K562 (cell line): ENCODE measurements around the gene TPPP. TPM values are rescaled to one million over a fixed set of nuclear protein-coding genes. Genes with fewer than 3 reads are reported as not detected.

Experiments
- HDAC1 ChIP-seq, 2 experiments: fragments of 450-650 bp; IDR thresholded peaks; 2 replicates each; pipeline ENCODE4 v1.6.1; 2016 to 2017; ENCODE audit warnings: inconsistent platforms in 1 of 2, mild to moderate bottlenecking in 1 of 2, moderate library complexity in 1 of 2
- SAFB2 ChIP-seq: fragments of 200-400 bp; formaldehyde crosslinking; IDR thresholded peaks from 2 replicates; pipeline ENCODE4 v1.6.1; 2018; ENCODE audit warnings: borderline replicate concordance, low read length, low read depth, moderate library complexity; ENCODE audit not compliant: severe bottlenecking
- SREBF1 ChIP-seq: fragments of 150-350 bp; IDR thresholded peaks from 2 replicates; pipeline ENCODE4 v1.6.1; 2014; ENCODE audit warnings: antibody characterized with exemption, low read depth, low read length, borderline replicate concordance
- polyA plus RNA-seq, 8 experiments: library from polyadenylated mRNA; depleted of rRNA in 4 of 8; stranded (reverse) in 5 of 8; unstranded in 3 of 8; fragments of >200 nt; fragmentation: Nextera tagmentation in 2 of 8; fragmentation: Illumina TruSeq in 1 of 8; extraction: Ambion mirVana in 2 of 8; extraction: Trizol in 1 of 8; gene quantifications; 2 replicates each; pipeline versions ENCODE4 v1.2.1 to v1.2.3, GENCODE V29; 2011 to 2014; ENCODE audit warnings: inconsistent platforms in 1 of 8, missing spikeins in 1 of 8
- total RNA-seq, 7 experiments: library from RNA; depleted of rRNA in 6 of 7; stranded (reverse); fragments of >200 nt in 6 of 7; fragmentation: Illumina TruSeq in 2 of 7; extraction: Trizol in 2 of 7; gene quantifications; 2 replicates each; pipeline versions ENCODE4 v1.2.1 to v1.2.3, GENCODE V29; 2011 to 2021; ENCODE audit warnings: low replicate concordance in 1 of 7
- TF ChIP-seq, protein P1 (sequence below): fragments of 250-450 bp; sonication (Bioruptor Pico); IDR thresholded peaks from 2 replicates; pipeline ENCODE4 v1.5.0; 2021; ENCODE audit warnings: mild to moderate bottlenecking, moderate library complexity
- TF ChIP-seq, protein P2 (sequence below): fragments of 250-450 bp; sonication (Bioruptor Pico); IDR thresholded peaks from 2 replicates; pipeline ENCODE4 v1.5.0; 2021; ENCODE audit warnings: mild to moderate bottlenecking, borderline replicate concordance
- TF ChIP-seq, protein P3 (sequence below): fragments of 450-650 bp; formaldehyde crosslinking; IDR thresholded peaks from 2 replicates; pipeline ENCODE4 v1.4.0; 2020; ENCODE audit warnings: mild to moderate bottlenecking
- TF ChIP-seq, protein P4 (sequence below): IDR thresholded peaks from 3 replicates; pipeline ENCODE4 v1.6.1; 2011; ENCODE audit warnings: borderline replicate concordance, mild to moderate bottlenecking; ENCODE audit not compliant: insufficient read length, insufficient read depth
- TF ChIP-seq, protein P5 (sequence below): fragments of 150-350 bp; conservative IDR thresholded peaks from 2 replicates; pipeline ENCODE4 v1.6.1; 2014; ENCODE audit warnings: low read length

Gene TPPP
- total and polyA plus RNA-seq, 9 of the 15 experiments (the other 6 are each of a cell fraction or from before 2014, with no cell fraction given): 0.01 to 0.07 (median 0.03) TPM; not detected in 6

DNA sequence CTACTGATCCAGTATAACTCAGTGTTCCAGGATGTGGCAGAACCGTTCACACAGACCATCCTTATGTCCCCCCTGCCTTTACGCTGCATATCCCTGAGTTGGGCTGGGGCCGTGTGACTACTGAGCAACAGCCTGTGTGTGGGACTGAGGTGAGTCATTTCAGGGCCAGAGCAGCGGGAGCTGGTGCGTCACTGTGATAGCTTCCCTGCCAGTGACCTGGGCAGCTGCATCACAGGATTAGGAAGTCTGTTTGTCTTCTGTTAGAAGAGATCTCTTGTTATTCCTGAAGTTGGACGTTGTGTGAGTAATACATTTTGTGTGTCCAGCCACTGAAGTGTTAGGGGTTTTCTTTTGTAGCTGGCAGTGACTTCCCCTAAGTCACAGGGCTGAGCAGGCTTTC lies 35.6 kb downstream of the TPPP start (continued):
- TF ChIP-seq, protein P1, sequence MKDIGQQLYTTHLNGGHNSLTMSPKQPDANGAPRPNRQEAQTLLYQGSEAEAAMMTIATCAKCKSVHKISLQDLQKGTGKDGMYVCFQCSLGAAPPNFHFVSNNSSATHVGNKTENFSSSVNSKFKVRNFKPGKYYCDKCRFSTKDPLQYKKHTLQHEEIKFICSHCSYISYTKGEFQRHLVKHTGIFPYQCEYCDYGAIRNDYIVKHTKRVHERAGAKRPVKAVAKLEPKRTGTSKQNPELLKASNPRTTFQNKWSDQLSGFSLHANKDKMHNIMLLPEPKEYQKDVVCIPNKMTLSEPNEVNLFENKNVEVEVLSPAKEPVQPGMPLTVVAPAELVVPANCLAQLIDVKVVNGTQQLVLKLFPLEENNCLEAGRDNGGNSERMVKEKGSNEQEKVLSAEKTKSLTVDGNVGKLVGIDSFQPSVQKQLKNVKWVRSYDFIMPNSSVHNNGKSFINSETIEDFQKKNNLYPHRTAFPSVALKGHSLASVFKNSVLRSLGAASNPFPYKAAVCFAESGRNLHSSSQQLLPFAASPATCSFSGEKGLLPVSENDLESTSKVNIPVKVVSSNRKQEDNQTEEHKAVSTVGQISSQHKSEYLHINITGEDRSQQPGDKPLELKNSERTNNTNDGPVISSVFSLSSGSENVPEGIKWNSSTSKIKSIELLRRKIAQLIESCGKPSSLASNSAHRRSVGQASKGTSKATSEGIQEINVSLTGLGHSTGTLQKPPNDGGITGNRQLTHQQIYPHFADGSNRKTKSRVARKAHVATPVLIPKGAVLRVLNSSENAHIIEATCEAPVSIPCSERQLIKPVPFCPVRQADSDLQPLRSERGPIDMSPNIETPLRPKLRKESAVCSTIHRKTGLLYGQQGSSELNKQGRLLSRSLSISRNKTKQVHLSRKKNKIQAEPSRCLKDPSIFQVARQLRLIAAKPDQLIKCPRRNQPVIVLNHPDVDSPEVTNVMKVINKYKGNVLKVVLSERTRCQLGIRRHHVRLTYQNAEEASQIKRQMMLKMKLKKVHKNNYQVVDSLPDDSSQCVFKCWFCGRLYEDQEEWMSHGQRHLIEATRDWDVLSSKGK (CRISPR knock-in tag): no peak
- TF ChIP-seq, protein P2, sequence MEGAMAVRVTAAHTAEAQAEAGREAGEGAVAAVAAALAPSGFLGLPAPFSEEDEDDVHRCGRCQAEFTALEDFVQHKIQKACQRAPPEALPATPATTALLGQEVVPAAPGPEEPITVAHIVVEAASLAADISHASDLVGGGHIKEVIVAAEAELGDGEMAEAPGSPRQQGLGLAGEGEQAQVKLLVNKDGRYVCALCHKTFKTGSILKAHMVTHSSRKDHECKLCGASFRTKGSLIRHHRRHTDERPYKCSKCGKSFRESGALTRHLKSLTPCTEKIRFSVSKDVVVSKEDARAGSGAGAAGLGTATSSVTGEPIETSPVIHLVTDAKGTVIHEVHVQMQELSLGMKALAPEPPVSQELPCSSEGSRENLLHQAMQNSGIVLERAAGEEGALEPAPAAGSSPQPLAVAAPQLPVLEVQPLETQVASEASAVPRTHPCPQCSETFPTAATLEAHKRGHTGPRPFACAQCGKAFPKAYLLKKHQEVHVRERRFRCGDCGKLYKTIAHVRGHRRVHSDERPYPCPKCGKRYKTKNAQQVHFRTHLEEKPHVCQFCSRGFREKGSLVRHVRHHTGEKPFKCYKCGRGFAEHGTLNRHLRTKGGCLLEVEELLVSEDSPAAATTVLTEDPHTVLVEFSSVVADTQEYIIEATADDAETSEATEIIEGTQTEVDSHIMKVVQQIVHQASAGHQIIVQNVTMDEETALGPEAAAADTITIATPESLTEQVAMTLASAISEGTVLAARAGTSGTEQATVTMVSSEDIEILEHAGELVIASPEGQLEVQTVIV: no peak
- TF ChIP-seq SAFB2: no peak
- no peak for TF ChIP-seq SREBF1
- TF ChIP-seq, protein P3, sequence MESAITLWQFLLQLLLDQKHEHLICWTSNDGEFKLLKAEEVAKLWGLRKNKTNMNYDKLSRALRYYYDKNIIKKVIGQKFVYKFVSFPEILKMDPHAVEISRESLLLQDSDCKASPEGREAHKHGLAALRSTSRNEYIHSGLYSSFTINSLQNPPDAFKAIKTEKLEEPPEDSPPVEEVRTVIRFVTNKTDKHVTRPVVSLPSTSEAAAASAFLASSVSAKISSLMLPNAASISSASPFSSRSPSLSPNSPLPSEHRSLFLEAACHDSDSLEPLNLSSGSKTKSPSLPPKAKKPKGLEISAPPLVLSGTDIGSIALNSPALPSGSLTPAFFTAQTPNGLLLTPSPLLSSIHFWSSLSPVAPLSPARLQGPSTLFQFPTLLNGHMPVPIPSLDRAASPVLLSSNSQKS (CRISPR knock-in tag): no peak
- TF ChIP-seq, protein P4, sequence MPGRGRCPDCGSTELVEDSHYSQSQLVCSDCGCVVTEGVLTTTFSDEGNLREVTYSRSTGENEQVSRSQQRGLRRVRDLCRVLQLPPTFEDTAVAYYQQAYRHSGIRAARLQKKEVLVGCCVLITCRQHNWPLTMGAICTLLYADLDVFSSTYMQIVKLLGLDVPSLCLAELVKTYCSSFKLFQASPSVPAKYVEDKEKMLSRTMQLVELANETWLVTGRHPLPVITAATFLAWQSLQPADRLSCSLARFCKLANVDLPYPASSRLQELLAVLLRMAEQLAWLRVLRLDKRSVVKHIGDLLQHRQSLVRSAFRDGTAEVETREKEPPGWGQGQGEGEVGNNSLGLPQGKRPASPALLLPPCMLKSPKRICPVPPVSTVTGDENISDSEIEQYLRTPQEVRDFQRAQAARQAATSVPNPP: no peak
- TF ChIP-seq HDAC1 (IDR thresholded peaks at IDR 0.05): no peak; a peak in 1 of 4 replicates
- TF ChIP-seq, protein P5, sequence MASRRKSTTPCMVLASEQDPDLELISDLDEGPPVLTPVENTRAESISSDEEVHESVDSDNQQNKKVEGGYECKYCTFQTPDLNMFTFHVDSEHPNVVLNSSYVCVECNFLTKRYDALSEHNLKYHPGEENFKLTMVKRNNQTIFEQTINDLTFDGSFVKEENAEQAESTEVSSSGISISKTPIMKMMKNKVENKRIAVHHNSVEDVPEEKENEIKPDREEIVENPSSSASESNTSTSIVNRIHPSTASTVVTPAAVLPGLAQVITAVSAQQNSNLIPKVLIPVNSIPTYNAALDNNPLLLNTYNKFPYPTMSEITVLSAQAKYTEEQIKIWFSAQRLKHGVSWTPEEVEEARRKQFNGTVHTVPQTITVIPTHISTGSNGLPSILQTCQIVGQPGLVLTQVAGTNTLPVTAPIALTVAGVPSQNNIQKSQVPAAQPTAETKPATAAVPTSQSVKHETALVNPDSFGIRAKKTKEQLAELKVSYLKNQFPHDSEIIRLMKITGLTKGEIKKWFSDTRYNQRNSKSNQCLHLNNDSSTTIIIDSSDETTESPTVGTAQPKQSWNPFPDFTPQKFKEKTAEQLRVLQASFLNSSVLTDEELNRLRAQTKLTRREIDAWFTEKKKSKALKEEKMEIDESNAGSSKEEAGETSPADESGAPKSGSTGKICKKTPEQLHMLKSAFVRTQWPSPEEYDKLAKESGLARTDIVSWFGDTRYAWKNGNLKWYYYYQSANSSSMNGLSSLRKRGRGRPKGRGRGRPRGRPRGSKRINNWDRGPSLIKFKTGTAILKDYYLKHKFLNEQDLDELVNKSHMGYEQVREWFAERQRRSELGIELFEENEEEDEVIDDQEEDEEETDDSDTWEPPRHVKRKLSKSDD: no peak
